GM21390 (cell line): ENCODE results near the gene FHIT.

ENCODE experiments used
- ATAC-seq: cut with Tn5 transposase; IDR thresholded peaks from one replicate; pipeline ENCODE4 v1.9.1; 2021; ENCODE audit not compliant: unreplicated experiment

The FHIT gene

DNA sequence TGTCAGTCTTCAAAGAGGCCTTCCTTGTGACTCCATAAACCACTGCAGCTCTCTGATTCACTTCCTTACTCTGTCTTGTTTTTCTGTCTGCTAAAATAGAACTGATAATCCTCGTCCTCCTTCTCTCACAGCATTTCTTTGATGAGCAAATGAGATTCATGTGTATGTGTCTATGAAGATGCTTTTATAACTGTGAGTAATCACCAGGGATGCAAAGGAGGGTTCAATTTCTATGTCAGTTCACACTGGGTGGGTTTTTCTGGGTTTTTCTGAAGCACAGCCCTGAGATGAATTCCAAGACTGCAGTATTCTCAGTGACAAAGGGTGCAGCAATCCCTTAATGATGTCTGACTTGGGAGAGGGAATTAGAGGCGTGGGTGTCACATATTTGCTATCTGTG, 1454.8 kb downstream of the FHIT start:
- no peak for ATAC-seq

- no peak for ATAC-seq
Measured at GRCh38 chr3:59795756-59796155, 1455.5 kb downstream of the FHIT start.

- no peak for ATAC-seq
Measured at GRCh38 chr3:59793976-59794375, 1457.3 kb downstream of the FHIT start.

DNA sequence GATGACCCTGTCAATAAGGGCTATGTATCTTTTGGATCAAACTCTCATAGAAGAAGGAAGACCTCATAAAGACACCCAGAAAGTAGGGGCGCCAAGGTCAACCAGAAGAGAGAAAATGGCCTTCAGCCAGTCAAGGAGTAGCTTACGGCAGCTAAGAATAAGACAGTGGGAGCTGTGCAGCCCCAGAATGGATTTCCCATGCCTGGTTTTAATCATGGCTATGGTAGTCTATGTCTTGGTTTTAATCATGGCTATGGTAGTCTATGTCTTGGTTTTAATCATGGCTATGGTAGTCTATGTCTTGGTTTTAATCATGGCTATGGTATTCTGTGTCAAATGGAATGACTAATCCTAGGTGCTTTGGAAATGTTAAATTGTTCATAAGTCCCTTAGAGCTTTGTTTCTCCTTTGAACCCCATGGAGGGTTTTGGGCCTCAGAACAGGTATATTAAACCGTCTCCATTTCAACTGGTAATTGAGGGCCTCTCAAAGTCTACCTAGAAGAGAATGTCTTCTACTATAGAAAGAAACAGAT, 1459.4 kb downstream of the FHIT start:
- no peak for ATAC-seq

- ATAC-seq: no peak
Measured at GRCh38 chr3:59790241-59790640, 1461.0 kb downstream of the FHIT start.

- no peak for ATAC-seq
Measured at GRCh38 chr3:59788801-59789200, 1462.5 kb downstream of the FHIT start.

- ATAC-seq: no peak
Measured at GRCh38 chr3:59788133-59788532, 1463.1 kb downstream of the FHIT start.

GRCh38 chr3:59786374-59786773, 1464.9 kb downstream of the FHIT start:
- no peak for ATAC-seq

DNA sequence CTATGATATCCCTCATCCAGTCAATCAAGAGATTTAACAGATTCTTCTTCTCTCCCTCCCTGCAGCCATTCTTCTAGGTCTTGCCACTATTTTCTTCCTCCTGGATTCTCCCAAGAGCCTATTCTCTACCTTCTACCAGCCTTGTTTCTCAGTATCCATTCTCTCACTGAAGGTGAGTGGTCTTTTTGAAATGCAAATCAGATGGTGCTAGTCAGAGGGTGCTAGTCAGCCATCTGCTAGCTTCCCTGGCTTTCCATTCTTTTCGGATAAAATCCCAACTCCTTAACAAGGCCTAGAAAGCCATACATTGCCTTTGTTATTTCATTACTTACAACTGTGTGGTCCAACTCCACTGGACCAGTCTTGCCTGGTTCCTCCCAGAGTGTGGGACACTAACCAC, 1467.1 kb downstream of the FHIT start:
- no peak for ATAC-seq

GRCh38 chr3:59783468-59783988, 1467.7 kb downstream of the FHIT start:
- ATAC-seq: no peak

DNA sequence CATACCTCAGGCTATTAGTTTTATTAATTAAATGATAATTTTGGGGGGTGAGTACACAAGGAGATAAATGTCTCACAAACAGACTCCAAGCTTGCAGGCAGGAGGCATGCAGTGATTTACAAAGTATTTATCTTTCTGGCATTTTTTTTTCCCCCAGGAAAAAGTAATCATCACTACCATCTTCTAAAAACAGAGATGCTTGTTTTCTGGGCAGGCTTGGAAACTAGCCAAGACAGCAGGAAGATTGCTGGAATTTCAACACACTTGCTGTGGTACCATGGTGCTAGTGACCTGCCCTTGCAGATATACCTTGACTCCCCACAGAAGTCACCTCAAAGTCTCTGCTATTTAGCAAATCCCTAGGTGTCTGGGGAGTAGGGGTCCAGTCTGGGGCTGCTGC, 1468.6 kb downstream of the FHIT start:
- ATAC-seq: no peak

DNA sequence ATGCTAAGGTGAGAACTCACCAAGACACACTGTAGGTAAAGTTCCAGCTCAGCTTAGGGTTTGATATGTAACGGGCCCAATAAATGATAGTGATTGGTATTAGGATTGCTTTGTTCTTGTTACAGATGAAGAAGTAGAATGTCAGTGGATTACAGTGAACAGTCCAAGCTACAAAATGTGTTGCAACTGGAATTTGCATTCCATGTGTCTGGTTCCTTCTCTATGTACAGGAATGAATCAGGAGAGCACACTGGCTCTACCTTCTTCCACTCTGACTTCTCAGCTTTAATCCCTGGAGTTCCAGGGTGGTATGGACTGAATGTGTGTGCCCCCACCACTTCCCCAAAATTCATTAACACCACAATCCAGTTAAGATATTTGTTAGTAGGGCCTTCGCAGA, 1471.0 kb downstream of the FHIT start:
- ATAC-seq: no peak

GRCh38 chr3:59779260-59779659, 1472.0 kb downstream of the FHIT start:
- no peak for ATAC-seq

DNA sequence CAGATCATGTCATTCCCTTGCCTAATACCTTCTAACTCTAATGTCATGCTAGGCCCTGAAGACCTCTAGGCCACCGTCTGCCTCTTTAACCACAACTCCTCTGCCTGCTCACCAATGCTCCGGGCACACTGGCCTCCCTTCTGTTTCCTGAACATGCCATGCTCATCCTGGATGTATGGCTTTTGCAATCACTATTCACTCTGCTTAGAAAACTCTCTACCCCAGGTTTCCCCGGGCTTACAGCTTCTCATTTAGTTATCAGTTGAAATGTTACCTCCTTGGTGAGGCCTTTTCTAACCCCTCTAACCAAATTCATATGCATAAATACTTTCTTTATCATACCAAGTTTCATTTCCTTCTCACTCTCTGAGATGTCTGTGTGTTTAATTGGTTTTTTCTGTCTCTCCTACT, 1473.6 kb downstream of the FHIT start:
- no peak for ATAC-seq

GRCh38 chr3:59777066-59777465, 1474.2 kb downstream of the FHIT start:
- ATAC-seq: no peak

DNA sequence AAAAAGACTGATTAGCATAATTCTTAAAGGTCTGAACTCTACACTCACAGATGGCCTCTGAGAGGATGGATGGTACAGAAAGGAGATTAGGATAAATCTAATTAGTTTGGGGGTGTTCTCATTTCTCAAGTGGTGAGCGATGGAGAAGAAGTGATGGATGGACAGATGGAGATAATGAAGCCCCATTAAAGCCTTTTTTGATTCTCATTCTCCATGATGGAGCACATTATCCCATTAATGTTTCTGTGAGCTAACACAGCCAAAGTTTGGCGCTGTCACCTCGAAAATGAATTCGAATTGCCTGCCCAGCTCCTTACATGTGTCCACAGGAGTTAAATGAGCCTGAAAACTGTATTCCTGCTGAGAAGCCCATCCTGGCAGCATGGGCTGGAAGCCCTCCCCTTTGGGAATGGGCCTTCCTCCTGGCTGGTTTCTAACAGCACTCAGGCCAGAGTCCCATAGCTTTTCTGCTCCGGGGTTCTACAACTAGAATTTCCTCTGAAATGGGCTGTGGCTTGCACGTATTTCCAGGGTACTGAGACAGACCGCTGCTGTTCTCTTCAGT, 1475.4 kb downstream of the FHIT start:
- ATAC-seq: no peak

DNA sequence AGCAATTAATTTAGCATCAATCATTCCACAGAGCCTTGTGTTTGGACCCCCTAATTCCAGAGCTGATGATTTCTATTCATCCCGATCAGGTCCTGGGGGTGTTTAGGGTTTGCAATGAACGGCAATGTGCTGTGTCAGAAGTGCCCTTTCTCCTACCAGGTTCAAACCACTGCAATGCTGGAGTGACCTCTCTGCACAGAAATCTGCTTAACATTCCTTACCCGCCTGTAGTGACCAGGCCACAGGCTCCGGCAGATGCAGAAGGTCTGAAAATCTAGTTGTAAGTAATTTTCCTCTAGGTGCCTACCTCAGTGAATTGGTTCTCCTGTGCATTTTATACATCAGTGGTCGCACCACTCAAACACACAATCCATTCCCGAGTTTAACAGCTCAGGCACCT, 1476.1 kb downstream of the FHIT start:
- ATAC-seq: no peak

DNA sequence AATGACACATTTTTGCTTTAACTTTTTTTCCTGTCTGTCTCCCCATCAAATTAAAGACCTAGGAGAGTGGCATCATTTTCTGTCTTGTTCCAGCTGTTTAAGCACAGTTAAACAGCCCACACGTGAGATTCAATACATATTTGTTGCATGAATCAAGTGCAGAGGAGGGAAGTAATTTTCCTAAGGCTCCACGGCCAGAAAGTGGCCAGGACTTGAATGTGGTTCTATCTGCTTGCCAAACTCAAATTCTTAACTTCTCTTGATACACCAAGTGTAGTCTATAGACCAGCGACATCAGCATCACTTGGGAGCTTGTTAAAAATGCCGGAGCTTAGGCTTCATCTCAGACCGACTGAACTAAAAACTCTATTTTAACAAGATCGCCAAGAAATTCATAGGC, 1476.6 kb downstream of the FHIT start:
- no peak for ATAC-seq

- no peak for ATAC-seq
Measured at GRCh38 chr3:59774000-59774399, 1477.3 kb downstream of the FHIT start.

- ATAC-seq: no peak
Measured at GRCh38 chr3:59772416-59773408, 1478.5 kb downstream of the FHIT start.

- no peak for ATAC-seq
Measured at GRCh38 chr3:59771768-59772181, 1479.5 kb downstream of the FHIT start.
